Vagina (tissue), 2 donors: ENCODE data around the gene GATD1. TPM values are rescaled to one million over a fixed set of nuclear protein-coding genes. Genes with fewer than 3 reads are reported as not detected.
A peak's percentile ranks its signal among the peaks of the same experiment; 100 is the strongest.

Experiments used
- DNase-seq, 2 donors: peaks; one replicate each; pipeline ENCODE4 v3.0.0-alpha.2; 2017; ENCODE audit errors: extremely low spot score in 2 of 2
- H3K27ac ChIP-seq: fragments of 200-600 bp; sonication (generic); one replicate; pipeline ENCODE4 v1.5.1; 2019
- H3K27me3 ChIP-seq: fragments of 200-600 bp; sonication (generic); one replicate; pipeline ENCODE4 v1.5.1; 2019
- H3K36me3 ChIP-seq, 2 donors: fragments of 200-600 bp; sonication (generic); one replicate each; pipeline ENCODE4 v1.5.1; 2017 to 2019
- H3K4me1 ChIP-seq: fragments of 200-600 bp; sonication (generic); one replicate; pipeline ENCODE4 v1.5.1; 2019
- H3K4me3 ChIP-seq, 2 donors: fragments of 200-600 bp; sonication (generic); 1 replicate in 1 of 2; 2 replicates in 1 of 2; pipeline ENCODE4 v1.5.1; 2016 to 2019
- H3K9me3 ChIP-seq: fragments of 200-600 bp; sonication (generic); one replicate; pipeline ENCODE4 v1.5.1; 2019
- CTCF ChIP-seq, 3 experiments: fragments of 450-650 bp in 2 of 3; fragments of 200-600 bp in 1 of 3; sonication (generic) in 1 of 3; IDR thresholded peaks; one replicate each; pipeline ENCODE4 v1.5.1; 2017 to 2019; ENCODE audit warnings: antibody characterized with exemption in 3 of 3, mild to moderate bottlenecking in 2 of 3, moderate library complexity in 2 of 3
- POLR2A ChIP-seq, 2 donors: fragments of 450-650 bp; IDR thresholded peaks; one replicate each; pipeline ENCODE4 v1.6.1; 2017; ENCODE audit warnings: antibody characterized with exemption in 2 of 2, mild to moderate bottlenecking in 2 of 2, moderate library complexity in 2 of 2
- POLR2AphosphoS5 ChIP-seq, 2 donors: sonication (generic); formaldehyde crosslinking; IDR thresholded peaks; one replicate each; pipeline ENCODE4 v1.9.0; 2017; ENCODE audit warnings: antibody characterized with exemption in 2 of 2, mild to moderate bottlenecking in 2 of 2, low read depth in 1 of 2; ENCODE audit not compliant: insufficient read depth in 1 of 2
- intact Hi-C: fragments of 100-400 bp; cut with DNase I; formaldehyde crosslinking; loops from one replicate; pipeline ENCODE4 v1.15.1; 2023
- total RNA-seq: library from RNA; depleted of rRNA; stranded (reverse); fragments of >200 nt; gene quantifications from one replicate; pipeline ENCODE4 v1.2.3, GENCODE V29; 2016

The GATD1 gene
- total RNA-seq, 1 donor from 2014 or later = 33.4 TPM

GRCh38 chr11:804599-804964, 27.3 kb upstream of the GATD1 start:
- peaks cover 0 to 13% of the 10 kb centered on the region in 2 donors for H3K36me3 ChIP-seq
- H3K4me1 ChIP-seq = peaks cover 27% of the 10 kb centered on the region
- no peaks in the 10 kb centered on the region for H3K9me3 ChIP-seq
- peak overlapping the region; percentile 49 to 54 for H3K4me3 ChIP-seq
- no peak for DNase-seq
- intact Hi-C loops = no loop called here
- no peak for TF ChIP-seq CTCF (IDR thresholded peaks at IDR 0.05)
- TF ChIP-seq POLR2AphosphoS5 (IDR thresholded peaks at IDR 0.05; ENCODE audit: insufficient read depth in 1 of 2, low read depth in 1 of 2) = no peak
- no peak for TF ChIP-seq POLR2A (IDR thresholded peaks at IDR 0.05)
- H3K27ac ChIP-seq = peak overlapping the region; percentile 88
- H3K27me3 ChIP-seq = no peaks in the 10 kb centered on the region

GRCh38 chr11:803770-804598, 26.7 kb upstream of the GATD1 start:
- H3K4me3 ChIP-seq = peak overlapping the region; percentile 49 to 54
- H3K27me3 ChIP-seq = no peaks in the 10 kb centered on the region
- no peaks in the 10 kb centered on the region for H3K9me3 ChIP-seq

GRCh38 chr11:803467-803742, 26.1 kb upstream of the GATD1 start:
- peaks cover 25% of the 10 kb centered on the region for H3K4me1 ChIP-seq
- TF ChIP-seq POLR2AphosphoS5 (IDR thresholded peaks at IDR 0.05; ENCODE audit: insufficient read depth in 1 of 2, low read depth in 1 of 2) = no peak
- no peak for TF ChIP-seq CTCF (IDR thresholded peaks at IDR 0.05)
- no peak for TF ChIP-seq POLR2A (IDR thresholded peaks at IDR 0.05)
- no peaks in the 10 kb centered on the region for H3K9me3 ChIP-seq
- intact Hi-C loops = no loop called here
- no peak overlapping the region for H3K4me3 ChIP-seq
- no peaks in the 10 kb centered on the region for H3K27me3 ChIP-seq
- no peak for DNase-seq
- no peak overlapping the region for H3K27ac ChIP-seq
- H3K36me3 ChIP-seq = peaks cover 0 to 13% of the 10 kb centered on the region in 2 donors

More at GRCh38 chr11:803770-804598, 26.7 kb upstream of the GATD1 start:
- Histone ChIP-seq H3K36me3 (peaks cover 0 to 13% of the 10 kb centered on the region in 2 donors), H3K27ac (peak overlapping the region; percentile 88), H3K4me1 (peaks cover 27% of the 10 kb centered on the region)
- intact Hi-C loops = no loop called here
- TF ChIP-seq POLR2AphosphoS5 (IDR thresholded peaks at IDR 0.05; ENCODE audit: insufficient read depth in 1 of 2, low read depth in 1 of 2) (no peak), CTCF (IDR thresholded peaks at IDR 0.05) (no peak), POLR2A (IDR thresholded peaks at IDR 0.05) (no peak)
- DNase-seq = no peak

GRCh38 chr11:802693-803466, 25.6 kb upstream of the GATD1 start:
- Histone ChIP-seq H3K27me3 (no peaks in the 10 kb centered on the region), H3K36me3 (peaks cover 0 to 13% of the 10 kb centered on the region in 2 donors), H3K4me3 (no peak overlapping the region), H3K9me3 (no peaks in the 10 kb centered on the region), H3K4me1 (peaks cover 23% of the 10 kb centered on the region), H3K27ac (no peak overlapping the region)
- intact Hi-C loops = no loop called here
- no peak for DNase-seq
- TF ChIP-seq POLR2AphosphoS5 (IDR thresholded peaks at IDR 0.05; ENCODE audit: insufficient read depth in 1 of 2, low read depth in 1 of 2) (no peak), POLR2A (IDR thresholded peaks at IDR 0.05) (no peak), CTCF (IDR thresholded peaks at IDR 0.05) (no peak)
